ENCODE data around the gene KRTAP10-6.
"Not testable (repeated sequence)": the region's sequence is repeated elsewhere in the genome, so short reads cannot be mapped to it uniquely, and the experiment has no call there.

KRTAP10-6 gene

DNA sequence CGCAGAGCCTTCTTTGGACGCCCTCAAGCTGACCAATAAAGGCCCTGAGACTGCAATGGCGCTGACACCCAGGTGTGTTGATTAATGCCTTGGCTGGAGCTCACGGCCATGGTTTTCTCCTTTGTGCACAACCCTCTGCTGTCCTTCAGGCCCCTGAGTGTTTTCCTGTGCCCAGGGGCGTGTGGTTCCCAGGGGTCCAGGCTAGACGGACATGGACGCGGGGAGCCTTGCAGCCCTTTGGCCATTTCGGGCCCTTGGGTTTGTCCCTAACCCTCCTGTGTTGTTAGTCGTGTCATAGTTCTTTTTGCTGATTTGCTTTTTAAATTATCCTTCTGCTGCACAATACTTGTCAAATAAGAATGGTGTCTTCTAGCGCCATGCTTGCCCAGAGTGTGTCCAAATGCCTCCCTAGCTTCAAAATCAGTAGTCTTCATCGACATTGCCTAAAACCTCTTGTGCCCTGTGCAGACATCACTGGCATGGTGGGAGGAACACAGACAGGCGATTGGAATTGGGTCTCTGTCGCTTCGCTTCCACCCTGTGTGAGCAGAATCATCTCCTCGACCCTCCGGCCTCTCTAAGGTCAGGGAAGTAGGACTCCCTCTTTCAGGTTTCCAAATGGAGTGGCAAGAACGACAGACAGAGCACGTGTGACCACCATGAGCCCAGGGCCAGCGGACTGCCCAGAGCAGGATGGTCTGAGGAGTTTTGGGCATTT is 16.8 kb downstream of the KRTAP10-6 start:
- no peak for DNase-seq

DNA sequence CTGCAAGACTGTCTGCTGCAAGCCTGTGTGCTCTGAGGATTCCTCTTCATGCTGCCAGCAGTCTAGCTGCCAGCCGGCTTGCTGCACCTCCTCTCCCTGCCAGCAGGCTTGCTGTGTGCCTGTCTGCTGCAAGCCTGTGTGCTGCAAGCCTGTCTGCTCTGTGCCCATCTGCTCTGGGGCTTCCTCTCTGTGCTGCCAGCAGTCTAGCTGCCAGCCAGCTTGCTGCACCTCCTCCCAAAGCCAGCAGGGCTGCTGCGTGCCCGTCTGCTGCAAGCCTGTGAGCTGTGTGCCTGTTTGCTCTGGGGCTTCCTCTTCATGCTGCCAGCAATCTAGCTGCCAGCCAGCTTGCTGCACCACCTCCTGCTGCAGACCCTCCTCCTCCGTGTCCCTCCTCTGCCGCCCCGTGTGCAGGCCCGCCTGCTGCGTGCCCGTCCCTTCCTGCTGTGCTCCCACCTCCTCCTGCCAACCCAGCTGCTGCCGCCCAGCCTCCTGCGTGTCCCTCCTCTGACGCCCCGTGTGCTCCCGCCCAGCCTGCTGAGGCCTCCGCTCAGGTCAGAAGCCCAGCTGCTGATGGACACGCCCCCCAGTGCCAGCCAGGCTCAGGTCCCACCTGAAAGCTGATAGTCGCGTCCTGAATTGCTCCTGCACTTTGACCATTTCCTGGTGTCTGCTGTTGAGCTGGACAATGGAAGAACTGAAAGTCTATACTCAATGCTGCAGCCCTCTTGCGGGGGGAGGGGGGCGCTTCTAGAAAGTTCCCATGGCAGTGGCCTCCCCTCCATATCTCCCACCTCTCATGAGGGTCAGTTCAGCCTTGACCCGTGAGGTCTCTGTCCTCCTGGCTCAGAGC is 17.6 kb downstream of the KRTAP10-6 start:
- DNase-seq, result no peak

DNA sequence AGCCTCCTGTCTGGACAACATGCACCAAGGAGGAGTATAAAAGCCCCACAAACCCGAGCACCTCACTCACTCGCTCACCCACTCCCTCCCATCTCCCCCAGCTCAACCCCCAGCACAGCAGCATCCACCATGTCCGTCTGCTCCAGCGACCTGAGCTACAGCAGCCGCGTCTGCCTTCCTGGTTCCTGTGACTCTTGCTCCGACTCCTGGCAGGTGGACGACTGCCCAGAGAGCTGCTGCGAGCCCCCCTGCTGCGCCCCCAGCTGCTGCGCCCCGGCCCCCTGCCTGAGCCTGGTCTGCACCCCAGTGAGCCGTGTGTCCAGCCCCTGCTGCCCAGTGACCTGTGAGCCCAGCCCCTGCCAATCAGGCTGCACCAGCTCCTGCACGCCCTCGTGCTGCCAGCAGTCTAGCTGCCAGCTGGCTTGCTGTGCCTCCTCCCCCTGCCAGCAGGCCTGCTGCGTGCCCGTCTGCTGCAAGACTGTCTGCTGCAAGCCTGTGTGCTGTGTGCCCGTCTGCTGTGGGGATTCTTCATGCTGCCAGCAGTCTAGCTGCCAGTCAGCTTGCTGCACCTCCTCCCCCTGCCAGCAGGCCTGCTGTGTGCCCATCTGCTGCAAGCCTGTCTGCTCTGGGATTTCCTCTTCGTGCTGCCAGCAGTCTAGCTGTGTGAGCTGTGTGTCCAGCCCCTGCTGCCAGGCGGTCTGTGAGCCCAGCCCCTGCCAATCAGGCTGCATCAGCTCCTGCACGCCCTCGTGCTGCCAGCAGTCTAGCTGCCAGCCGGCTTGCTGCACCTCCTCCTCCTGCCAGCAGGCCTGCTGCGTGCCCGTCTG is 18.5 kb downstream of the KRTAP10-6 start, which contains the start of gene KRTAP10-4:
KRTAP10-4 (plus strand) TSS at position 100 of the 827 bp plus-strand sequence; CDS start at position 130, 30 bp downstream.
- not testable (repeated sequence) for DNase-seq

DNA sequence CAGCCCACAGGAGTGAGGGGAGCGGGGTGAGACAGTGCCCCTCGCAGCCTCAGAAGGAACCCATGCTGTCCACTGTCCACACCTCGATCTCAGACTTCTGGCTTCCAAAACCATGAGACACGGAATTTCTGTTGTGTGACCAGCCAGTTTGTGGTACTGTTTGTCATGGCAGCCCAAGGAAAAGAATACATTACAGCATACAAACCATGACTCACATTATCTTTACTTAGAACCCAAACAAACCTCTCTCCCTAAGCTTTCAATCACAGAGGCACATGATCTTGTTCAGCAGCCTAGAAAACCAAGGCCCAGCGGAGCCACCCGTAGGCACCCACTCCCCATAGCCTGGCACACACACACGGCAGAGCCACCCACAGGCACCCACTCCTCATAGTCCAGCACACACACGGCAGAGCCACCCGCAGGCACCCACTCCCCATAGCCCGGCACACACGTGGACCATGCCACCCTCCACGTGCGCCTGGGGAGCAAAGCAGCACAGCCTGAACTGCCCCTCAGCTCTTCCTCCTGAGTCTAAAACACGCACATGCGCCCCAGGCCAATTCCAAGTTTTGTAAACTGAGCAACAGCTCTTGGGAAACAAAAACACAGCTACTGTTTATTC is 19.2 kb downstream of the KRTAP10-6 start:
- DNase-seq, result no peak

DNA sequence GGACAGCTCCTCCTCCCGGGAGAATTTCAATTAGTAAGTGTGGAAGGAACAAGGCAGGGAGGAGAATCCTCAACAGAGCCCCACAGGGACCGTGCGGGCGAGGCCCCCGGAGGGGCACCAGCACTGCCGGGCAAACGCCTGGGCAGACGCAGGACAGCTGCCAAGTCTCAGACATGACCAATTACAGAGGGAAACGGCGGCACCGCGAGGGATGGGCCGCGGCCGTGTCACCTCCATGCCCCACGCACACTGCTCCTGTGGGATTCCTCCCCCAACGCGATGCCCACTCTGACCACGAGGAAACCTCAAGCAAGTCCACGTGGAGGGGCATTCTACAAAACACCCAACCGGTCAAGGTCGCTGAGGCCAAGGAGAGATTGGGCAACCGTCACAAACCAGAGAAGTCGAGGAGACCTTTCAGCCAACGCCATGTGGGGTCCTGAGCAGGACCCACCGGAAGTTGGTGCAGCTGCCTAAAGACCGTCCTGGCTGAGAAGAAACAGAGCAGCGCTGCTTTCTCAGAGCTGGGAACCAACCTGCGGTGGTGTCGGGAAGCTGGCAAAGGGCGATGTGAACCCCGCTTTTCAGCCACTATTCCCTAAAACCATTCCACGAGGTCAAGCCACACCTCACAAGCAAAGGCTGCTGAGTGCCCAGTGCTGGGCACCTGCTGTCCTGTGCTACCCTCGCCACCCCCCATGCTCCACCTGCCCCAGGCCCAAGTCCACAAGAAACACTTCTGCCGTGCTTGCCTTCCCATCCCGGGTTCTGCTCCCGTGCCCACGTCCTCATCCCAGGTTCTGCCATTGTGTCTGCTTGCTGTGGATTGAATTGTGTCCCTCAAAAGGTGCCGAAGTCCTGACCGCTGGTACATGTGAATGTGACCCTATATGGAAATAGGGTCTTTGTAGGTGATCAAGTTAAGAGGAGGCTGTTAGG is 20.2 kb downstream of the KRTAP10-6 start:
- DNase-seq, result no peak

DNA sequence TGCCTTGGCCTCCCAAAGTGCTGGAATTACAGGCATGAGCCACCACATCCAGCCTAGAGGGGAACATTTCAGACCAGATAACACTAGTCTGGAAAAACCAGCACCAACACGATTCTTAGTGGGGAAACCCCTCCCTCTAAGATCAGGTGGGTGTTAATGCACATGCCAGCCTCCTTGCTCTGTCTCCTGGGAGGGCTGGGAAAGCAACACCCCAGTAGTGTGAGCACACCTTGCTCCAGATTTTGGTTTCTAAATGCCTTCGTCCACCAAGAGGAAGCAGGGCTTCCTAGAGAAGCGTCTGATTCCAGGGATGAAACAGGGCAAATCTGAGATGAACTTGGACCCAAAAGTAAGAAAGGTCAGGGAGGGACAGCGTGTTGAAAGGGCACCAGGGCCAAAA is 21.0 kb downstream of the KRTAP10-6 start:
- DNase-seq, result no peak

DNA sequence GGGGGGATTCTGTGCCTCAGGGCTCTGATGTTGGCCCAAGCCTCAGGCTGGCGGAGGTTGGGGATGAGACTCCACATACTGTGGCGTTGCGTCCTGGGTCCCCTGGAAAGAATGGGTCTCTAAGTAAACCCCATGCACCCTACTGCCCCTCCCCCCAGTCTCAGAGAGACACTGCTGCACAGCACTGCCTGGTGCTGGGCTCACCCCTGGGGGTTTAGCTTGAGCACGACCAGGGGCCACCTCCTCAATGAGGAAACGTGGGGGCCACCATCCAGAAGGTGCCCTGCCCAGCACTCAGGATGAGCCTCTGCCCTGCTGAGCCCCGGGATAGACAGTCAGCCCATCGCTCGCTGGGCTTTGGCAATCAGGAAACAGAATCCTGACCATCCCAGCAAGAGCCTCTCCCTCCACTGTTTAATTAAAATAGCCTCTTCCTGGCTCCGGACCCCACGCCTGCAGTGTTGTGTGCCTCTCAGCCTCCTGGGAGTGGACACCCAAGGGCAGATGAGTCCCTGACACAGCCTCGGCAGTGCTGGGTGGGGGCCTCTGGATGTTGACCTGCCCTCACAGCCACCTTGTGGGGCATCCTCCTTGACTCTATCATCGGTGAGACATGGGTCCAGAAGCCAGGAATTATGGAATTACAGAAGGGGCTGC is 22.3 kb downstream of the KRTAP10-6 start:
- DNase-seq, result no peak

DNA sequence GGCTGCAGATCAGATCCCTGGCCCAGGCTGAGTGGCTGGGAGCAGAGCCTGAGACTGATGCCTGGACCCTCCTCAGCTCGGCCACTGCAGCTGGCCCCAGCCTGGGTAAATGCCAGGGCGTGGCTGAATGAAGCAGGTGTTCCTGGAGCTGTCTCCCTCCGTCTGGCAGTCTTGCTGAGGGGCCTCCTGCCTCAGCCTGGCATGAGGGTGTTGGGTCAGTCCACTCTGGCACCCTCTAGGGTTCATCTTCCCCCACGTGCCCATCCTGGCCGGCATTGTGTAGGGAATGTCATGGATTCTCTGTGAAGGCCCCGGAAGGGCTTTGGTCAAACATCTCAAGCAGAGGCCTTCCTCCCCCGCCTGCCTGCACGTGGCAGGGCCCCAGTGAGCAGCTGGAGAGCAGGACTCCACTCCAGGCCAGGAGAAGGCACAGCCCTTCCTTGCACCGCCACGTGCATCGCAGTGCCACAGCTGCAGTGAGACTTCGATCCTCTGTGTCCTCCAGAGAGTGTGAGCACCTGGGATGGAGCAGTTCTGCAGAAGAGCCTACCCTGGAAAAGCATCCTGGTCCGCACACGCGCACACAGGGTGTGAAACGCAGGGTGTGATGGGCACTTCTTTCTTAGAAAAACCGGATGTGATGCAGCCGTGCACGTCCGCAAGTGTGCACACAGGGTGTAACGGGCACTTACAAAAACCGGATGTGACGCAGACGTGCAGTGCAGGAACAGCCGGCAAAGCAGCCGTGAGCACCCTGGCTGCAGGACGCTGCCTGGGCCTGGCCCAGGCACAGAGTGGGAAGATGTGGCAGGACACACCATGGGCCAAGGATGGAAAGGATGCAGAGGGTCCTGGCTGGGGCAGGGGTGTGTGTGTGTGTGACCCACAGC is 23.4 kb downstream of the KRTAP10-6 start:
- DNase-seq, result no peak

DNA sequence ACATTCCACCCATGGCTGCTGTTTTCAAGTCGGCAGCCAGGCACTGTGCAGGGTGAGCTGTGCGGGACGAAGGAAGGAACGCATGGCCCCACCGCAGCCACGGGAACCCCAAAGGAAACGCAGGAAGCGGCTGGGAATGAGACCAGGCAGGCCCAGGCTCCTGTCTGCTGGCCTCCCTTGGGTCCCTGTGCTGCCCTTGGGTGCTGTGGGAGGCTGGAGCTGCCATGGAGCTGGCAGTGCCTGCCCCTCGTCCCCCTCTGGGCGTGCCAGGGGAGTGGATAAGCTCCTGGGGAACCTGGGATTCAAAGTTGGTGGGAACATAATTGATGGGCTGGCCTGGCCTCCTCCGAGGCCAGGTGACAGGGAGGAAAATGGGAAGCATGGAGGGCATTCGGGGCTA is 24.0 kb downstream of the KRTAP10-6 start:
- DNase-seq, result no peak

DNA sequence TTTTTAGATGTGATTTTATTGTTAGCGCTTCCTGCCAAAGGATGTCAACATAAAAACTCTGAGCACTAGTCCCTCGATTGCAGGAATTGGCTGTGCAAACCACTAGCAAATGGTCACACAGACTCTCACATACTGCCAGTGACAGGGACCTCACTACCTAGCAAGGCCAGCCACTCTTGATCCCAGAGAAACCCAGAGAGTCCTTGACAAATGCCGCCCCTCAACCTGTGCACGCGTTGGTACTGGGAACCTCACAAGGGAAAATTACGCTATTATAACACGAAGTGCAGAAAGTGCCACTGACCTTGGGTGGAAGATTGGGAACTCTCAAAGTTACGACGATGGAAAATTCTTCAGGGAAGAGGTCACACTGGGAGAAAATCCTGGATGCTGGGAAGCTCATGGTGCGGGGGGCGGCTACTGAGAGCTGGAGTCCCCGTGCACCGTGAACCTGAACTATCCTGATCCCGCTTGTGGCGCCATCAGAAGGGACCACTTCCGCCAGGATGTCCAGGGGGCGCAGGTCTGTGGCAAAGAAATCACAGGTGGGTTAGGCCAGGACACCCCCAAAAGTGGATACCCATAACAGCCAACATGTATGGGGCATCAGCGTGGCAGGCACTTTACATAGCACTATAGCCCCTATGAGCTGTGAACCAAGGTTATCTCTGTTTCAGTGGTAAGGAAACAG is 24.7 kb downstream of the KRTAP10-6 start:
- DNase-seq, result no peak

DNA sequence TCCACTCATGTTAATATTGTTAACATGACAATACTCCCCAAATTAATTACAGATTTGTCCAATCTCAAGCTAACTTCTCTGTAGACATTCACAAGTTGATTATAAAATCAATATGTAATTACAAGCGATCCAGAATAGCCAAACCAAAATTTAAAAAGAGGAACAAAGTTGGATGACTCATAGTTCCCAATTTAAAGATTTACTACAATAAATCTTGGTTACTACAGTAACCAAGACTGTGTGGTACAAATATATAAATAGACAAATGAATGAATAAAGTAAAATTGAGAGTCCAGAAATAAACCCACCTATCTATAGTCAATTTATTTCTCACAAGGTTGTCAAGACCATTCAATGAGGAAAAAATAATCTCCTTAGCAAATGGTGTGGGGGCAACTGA is 25.9 kb downstream of the KRTAP10-6 start:
- DNase-seq, result no peak

DNA sequence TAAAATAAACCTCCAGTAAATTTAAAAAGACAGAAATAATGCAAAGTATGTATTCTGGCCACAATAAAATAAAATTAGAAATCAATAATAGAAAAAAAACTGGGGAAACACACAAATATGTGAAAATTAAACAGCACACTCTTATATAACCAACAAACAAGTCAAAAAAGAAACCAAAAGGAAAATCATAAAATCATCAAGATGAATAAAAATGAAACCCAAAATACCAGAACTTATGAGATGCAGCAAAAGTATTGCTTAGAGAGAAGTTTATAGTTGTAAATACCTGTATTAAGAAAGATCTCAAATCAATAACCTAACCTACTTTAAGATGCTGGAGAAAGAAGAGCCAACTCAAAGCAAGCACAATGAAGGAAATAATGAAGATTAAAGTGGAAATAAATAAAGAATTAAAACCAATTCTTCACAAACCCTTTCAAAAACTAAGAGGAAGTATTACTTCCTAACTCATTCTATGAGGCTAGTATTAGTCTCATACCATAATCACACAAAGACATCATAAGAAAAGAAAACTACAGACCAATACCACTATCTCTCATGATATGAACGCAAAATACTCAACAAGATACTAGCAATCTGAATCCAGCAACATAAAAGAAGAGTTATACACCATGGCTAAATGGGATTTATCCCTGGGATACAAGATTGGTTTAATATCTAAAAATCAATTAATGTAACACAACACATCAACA is 27.3 kb downstream of the KRTAP10-6 start:
- no peak for DNase-seq

DNA sequence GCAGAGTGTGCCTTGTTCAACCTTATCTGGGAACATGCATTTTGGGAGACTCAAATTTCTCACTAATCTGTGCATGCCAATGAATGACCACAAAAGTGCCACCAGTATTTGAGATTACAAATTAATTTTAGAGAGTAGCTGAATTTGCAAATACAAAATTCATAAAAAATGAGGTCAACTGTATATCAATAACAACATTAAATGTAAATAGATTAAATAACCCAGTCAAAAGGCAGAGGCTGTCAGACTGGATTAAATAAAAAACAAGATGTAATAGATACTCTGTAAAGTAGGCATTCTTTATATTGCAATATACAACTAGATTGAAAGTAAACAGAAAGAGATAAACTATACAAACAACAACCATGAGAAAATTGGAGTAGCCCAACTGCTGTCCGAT is 28.2 kb downstream of the KRTAP10-6 start:
- no peak for DNase-seq

DNA sequence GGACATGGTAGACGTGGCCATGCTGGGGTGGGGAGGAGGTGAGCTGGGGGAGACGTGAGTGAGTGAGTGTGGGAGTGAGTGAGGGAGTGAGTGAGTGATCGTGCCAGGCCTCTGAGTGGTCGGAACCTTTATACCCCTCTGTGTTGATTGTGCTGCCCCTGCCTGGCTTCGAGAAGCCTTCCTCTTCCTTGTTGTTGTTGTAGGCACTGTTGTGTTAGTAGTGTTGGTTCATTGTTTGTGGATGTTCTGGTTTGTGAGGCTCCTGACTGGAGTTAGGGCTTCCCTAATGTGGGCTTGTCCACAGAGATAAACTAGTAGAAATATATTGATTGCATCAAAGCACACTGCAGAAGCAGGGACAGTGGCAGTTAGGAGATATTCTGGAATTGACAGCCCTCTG is 33.6 kb downstream of the KRTAP10-6 start, which contains the start of gene KRTAP10-3:
KRTAP10-3 (minus strand) TSS at position 101 of the 400 bp plus-strand sequence; CDS start at position 21, 80 bp downstream.
- no peak for DNase-seq

DNA sequence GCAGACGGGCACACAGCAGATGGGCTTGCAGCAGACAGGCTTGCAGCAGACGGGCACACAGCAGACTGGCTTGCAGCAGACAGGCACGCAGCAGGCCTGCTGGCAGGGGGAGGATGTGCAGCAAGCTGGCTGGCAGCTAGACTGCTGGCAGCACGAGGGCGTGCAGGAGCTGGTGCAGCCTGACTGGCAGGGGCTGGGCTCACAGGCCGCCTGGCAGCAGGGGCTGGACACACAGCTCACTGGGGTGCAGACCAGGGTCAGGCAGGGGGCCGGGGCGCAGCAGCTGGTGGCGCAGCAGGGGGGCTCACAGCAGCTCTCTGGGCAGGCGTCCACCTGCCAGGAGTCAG is 34.0 kb downstream of the KRTAP10-6 start:
- DNase-seq, result not testable (repeated sequence)

DNA sequence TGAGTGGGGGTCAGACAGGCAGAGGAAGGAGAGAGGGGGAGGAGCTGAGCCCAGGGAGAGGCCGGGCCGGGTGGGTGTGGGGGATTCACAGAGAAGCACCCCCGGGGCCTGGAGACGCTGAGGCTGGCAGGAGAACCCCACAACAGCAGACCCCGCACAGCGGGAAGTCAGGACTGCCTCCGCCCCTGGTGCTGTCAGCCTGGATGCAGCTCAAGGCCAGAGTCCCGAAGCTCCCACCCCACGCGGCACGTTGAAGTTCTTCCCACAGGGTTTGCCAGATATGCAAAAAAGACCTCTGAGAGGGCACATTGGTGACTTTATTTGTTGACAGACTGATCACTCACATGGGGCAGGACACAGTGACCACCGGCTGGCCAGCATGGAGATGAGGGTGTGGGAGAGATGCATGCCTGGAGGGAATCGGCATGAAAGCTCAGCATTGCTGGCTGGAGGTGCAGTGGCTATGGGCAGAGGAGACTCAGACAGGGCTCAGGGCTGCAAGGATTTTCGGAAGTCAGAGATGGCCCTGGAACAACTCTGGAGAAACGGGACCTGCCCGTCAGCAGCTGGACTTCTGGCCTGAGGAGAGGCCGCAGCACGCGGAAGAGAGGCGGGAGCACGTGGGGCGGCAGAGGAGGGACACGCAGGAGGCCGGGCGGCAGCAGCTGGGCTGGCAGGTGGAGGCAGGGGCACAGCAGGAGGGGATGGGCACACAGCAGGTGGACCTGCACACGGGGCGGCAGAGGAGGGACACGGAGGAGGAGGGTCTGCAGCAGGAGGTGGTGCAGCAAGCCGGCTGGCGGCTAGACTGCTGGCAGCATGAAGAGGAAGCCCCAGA is 34.6 kb downstream of the KRTAP10-6 start:
- no peak for DNase-seq

DNA sequence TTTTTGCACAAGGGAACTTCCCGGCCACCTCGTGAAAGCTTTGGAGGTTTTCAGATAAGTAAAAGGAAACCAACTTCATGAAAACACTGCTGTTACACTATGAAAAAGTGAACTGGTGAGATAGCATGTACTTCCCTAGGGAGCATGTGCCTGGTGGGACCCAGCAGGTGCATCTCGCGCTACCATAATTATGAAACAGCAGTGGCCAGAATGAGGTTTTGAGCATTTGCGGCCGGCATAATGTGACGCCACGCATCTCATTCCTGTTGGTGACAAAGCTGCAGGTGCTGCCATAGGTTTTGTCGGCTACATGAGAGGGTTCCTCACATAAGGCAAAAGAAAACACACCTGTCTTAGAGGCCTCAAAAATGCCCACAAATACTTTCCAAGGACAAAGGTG is 35.4 kb downstream of the KRTAP10-6 start:
- DNase-seq, result no peak
